Ishikawa (cell line): Measurements from ENCODE around the gene WNT7B.

ENCODE experiments used
- EP300 ChIP-seq: IDR thresholded peaks from 2 replicates; pipeline ENCODE4 v1.6.1; 2012; ENCODE audit warnings: borderline replicate concordance
- MAX ChIP-seq: IDR thresholded peaks from 2 replicates; pipeline ENCODE4 v1.6.1; 2012
- RAD21 ChIP-seq: IDR thresholded peaks from 2 replicates; pipeline ENCODE4 v1.6.1; 2012; ENCODE audit warnings: low read depth
- REST ChIP-seq: IDR thresholded peaks from 2 replicates; pipeline ENCODE4 v1.6.1; 2012; ENCODE audit warnings: low read depth, mild to moderate bottlenecking
- YY1 ChIP-seq: IDR thresholded peaks from 2 replicates; pipeline ENCODE4 v1.6.1; 2012; ENCODE audit warnings: low read depth

DNA sequence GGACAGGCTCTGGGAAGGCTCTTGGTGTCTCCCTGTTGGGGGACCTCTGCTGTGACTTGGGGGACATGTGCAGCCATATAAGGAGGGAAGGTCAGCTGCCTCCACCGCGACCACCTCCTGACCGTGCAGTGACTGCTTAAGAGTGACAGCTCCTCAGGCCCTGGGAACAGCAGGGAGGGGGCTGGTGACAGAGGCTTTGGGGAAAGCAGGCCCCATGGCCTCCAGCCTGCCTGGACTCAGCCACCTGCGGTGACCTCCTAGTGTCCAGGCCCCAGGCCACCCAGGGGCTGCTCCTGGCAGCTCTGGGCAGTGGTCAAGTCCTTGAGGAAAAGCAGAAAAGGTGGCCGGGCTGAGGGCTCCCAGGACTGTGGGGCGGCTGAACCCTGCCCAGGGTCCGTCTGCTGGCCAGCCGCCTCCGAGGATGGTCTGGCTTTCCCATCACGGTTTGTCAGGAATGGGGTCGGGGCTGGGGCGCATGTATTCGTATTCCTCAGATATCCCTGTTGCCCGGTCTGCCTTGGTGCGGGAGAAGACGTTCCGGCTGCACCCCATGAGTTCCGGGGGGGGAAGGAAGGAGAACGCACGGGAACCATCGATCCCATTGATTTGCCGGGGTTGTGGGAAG, 96.8 kb downstream of the WNT7B start:
- TF ChIP-seq RAD21 (no peak), MAX (no peak), EP300 (no peak), YY1 (no peak), REST (no peak)
